ENCODE data around the gene DPAGT1.
A peak's percentile ranks its signal among the peaks of the same experiment; 100 is the strongest.
"Not testable (repeated sequence)": the region's sequence is repeated elsewhere in the genome, so short reads cannot be mapped to it uniquely, and the experiment has no call there.

Gene DPAGT1

DNA sequence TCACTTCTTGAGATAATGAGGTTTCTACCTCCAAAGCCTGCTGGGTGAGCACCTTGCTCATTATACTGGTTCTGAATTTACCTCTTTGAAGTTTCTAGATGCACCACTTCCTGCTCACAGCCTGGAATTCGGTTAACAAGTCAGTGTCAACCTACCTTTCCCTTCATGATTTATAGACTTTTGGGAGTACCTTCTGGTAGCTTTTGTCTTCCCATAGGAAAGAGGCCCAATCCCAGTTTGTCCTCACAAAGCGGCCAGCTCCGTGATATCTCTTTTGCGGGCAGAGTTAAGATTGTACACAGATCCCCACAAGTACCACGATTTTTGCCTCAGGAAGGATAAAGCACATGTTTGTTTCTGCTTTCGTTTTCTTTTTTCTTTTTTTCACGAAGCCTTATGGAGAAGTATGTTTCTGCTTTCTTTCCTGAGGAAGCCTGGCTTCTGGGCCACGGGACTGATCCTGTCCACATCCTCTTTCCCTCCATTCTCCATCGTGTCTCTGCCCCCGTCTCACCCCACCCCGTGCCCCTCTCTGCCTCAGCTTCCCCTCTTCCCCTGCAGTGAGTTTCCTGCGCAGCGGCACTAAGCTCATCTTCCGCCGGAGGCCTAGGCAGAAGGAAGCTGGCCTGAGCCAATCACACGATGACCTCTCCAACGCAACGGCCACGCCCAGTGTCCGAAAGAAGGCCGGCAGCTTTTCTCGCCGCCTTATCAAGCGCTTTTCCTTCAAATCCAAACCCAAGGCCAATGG, 14.0 kb upstream of the DPAGT1 start:
- DNase-seq: no peak

DNA sequence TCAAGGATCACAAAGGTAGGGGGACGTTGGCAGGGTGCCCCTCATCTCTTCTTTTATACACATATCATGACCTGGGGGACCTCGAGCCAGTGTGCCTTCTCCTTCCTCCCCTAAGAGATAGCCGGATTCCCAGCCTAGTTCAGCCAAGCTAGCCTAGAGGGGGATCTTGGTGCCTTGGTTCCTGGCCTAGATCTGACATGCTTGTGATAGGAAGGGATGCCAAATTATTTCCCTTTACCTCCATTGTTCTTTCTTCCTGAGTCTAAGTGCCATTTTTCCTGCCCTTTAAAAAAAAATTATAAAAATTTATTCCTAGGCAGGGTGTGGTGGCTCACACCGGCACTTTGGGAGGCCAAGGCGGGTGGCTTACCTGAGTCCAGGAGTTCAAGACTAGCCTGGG, 12.7 kb upstream of the DPAGT1 start:
- DNase-seq: no peak

DNA sequence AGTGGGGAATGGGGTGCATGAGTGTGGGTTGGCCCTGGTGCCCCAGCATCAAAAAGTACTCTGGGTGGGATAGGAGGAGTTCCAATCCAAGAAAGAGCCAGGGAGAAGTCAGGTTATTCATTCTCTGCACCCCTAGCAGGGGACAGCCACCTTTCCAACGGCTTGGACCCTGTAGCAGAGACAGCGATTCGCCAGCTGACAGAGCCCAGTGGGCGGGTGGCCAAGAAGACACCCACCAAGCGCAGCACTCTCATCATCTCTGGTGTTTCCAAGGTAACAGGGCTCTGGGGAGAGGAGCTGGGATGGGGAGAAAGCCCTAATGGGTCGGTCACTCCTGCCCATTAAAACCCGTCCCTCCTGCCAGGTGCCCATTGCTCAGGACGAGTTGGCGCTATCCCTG, 12.1 kb upstream of the DPAGT1 start:
- no peak for DNase-seq

DNA sequence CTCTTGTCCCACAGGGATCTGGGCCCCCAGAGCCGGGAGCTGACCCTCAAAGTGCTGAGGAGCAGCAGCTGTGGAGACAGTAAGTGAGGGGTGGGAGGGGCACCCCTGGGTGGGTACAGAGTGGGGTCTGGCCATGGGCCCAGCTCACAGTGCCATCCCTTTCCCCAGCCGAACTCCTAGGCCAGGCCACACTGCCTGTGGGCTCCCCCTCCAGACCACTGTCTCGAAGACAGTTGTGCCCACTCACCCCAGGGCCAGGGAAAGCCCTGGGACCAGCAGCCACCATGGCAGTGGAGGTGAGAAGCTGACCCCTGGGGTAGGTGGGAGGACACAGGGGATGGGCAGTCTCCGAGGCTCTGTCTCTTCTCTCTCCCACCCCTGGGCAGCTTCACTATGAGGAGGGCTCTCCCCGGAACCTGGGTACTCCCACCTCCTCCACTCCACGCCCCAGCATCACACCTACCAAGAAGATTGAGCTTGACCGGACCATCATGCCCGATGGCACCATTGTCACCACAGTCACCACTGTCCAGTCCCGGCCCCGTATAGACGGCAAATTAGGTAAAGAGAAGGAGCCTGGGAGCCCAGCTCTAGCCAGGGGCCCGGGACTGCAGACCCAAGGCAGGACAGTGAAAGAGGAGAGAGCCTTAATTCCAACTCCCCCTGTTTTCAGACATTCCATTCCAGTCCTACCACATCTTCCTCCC, 10.8 kb upstream of the DPAGT1 start:
- DNase-seq: no peak

DNA sequence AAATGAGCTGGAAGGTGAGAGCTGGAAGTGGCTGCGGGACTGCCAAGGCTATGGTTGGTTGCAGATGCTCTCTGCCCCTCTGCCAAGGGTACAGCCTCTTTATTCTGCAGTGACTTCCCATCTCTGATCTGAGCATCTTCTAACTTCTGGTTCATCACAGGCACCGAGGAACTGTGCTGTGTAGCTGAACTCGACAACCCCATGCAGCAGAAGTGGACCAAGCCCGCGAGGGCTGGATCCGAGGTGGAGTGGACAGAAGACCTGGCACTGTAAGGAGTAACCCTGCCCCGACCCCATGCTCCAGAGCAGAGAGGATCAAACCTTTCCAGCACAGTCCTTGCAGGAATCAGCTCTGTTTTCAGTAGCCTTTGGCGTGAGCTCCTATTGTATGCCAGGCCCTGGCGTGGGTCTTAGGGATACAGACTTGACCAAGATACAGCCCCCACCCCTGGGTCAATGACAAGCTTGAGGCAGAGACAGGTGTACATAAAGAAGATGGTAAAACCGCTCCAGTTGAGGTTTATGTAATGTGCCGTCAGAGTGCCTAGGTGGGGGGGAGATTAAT, 9.8 kb upstream of the DPAGT1 start:
- no peak for DNase-seq

DNA sequence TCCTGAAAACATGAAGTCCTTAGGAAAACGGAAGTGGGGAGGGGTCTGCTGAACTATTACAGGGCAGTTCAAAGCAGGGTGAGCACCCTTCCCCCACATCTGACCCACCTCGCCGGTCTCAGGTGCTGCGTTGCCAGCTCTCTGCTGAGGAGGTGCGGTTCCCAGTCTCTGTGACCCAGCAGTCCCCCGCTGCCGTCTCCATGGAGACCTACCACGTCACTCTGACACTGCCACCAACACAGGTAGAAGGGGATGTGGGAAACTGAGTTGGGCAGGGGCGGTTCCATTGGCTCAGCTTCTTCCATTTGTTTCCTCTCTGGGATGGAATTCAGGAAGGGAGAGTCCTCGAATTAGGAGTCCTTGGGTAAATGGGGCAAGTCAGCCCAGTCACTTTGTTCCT, 8.8 kb upstream of the DPAGT1 start:
- no peak for DNase-seq

DNA sequence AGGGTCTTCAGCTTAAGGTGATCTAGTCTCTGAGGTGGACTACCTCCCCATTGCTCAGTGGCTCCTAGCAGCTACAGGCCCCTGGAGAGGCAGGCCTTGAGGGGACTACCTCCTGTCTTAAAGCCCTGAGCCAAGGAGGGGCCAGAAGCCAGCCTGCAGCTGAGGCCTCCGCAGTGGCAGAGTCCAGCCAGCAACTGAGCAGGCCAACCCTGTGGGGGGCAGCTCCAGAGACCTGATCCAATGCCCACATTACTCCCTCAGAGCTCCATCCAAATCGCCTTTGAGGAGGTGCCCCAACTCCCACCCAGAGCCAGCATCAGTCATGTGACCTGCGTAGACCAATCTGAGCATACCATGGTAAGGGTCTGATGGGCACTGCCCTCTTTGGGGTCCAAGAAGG, 8.2 kb upstream of the DPAGT1 start:
- no peak for DNase-seq

DNA sequence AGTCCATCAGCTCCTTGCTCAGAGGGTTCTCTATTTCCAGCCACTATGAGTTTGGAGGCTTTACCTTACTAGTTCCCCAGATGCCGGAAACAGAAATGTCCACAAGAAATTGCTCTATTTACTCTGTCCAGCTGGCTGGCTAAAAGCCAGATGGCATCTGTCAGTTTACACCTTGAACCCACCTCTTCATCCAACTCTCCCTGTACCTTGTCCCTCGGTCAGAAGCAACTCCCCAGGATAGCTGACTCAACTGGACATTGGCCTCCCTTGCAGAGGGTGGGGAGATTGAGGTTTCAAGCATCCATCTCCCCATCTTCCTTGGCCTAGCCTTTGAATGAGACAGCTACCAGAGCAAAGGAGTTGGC, 7.2 kb upstream of the DPAGT1 start:
- DNase-seq: no peak

DNA sequence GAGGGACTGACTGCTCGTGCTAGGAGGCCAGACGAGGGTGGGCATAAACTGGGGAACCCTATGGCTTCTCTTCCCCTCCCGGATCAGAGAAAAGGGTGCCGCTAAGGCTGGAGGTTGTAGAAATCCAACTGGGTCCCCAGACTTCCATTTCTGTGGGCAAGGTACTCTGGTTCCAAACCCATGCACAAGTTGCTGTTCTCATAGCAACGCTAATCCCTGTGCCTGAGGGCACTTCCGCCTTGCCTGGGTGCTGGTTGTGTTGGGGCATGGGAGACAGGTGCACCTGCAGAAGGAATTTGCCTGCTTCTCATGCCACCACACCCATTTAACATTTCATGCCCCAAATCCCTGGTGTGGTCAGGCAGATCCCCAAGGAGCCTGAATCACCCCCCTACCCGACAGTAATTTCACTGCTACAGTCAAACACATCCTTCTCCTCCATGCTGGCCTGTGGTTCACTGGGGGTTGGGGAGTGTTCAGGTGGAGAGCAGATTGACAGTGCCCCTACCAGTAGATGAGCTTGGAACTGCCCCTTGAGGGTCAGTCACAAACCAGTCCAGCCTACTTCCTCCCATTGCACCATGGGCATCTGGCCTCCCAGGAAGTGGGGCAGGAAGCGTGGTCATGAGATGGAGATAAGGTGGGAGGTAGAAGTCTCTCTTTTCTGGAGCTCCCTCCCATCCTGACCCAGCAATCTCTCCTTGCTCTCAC, 6.6 kb upstream of the DPAGT1 start:
- DNase-seq: peak; percentile 53

DNA sequence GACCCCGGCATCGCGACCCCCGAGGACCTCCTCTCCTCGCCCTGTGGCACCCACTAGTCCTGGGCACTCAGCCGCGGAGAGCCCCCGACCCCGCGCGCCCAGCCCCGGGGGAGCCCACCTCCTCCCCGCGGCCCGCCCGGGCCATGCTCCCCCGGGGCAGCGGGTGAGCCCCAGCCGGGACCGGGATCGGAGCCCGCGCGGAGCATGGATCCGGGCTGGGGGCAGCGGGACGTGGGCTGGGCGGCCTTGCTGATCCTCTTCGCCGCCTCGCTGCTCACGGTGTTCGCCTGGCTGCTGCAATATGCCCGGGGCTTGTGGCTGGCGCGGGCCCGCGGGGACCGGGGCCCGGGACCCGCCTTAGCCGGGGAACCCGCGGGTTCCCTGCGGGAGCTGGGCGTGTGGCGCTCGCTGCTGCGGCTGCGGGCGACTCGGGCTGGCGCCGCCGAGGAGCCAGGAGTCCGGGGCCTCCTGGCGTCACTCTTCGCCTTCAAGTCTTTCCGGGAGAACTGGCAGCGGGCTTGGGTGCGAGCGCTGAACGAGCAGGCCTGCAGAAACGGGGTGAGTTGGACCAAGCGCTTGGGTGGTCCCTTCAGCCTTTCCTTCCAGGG, 6.0 kb upstream of the DPAGT1 start:
- DNase-seq: no peak

DNA sequence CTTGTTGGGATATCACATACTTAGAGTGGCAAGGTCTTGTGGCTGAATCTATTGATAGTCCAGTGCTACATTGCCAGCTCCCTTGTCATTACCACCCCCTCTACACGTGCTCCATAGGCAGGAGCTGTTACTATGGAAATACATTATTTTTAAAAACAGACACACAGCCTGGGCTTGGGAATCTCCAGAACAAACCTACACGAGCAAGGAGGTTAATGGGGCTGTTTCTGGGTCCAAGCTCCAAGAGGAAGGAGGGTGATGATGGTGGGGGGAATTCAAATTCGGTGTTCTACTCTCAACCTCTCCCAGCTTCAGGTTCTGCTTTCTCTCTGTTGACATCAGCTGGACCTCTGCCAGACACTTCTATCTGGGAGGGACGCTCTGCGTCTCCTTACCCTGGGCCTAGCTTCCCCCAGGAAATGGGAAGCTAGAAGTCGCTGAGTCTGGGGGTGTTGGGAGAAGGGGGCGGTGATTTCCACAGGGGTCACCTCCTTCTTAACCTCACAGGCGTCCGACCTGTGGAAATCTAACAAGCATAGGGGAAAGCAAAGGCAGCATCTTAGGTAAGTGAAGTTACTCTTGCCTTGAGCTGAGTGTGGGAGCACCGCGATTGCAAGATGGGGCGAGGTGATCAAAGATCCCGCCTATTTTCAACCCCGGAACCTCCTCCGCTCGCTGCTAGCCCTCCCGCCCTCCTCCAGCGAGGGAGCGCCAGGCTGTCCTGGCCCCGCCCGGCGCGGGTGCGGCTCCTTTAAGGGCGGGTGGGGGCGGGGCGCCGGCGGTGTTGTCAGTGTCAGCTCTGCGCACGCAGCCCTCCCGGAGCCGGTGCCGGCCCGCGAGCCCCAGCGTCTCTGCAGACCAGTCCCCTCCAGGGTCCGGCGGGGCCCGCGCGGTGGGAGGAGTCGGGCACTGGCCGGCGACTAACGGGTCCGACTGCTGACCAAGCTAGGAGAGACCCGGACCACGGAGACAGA, 5.2 kb upstream of the DPAGT1 start, which contains the start of gene C2CD2L:
TSS of gene C2CD2L (plus strand) at position 781 of the 974 bp plus-strand sequence. CDS start 398 bp downstream, outside the sequence.
- DNase-seq: peak; percentile 93

DNA sequence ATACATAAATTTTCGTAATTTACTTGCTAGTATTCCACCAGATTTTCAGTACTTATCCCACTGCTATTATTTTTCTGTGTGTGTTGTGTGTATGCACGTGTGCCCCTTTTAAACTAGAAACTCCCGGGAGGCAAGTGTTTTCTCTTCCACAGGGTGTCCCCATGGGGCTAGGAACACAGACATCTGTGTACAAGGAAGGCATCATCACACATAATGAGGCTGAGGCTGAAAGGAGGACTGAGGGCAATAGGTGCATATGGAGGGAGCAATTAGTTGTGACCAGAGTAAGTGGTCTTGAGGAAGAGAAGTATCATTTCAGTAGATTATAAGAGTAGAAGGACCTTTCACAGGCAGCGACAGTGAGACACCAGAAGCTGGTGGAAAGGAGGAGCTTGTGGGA, 2.1 kb upstream of the DPAGT1 start:
- DNase-seq: no peak

DNA sequence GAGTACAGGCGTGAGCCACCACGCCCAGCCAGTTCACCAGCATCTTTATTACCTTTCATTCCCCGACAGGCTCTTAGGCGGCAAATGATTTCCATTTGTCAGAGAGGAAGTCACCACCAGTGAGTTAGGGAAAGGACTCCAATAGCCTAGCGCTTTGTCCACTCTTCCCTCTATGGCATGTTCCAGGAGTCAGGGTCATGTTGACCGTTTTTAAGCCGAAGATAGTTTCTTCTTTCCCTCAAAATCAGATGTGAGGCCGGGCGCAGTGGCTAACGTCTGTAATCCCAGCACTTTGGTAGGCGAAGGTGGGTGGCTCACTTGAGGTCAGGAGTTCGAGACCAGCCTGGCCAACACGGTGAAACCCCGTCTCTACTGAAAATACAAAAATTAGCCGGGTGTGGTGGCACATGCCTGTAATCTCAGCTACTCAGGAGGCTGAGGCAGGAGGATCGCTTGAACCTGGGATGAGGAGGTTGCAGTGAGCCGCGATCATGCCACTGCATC, 1.6 kb upstream of the DPAGT1 start:
- DNase-seq: not testable (repeated sequence)

DNA sequence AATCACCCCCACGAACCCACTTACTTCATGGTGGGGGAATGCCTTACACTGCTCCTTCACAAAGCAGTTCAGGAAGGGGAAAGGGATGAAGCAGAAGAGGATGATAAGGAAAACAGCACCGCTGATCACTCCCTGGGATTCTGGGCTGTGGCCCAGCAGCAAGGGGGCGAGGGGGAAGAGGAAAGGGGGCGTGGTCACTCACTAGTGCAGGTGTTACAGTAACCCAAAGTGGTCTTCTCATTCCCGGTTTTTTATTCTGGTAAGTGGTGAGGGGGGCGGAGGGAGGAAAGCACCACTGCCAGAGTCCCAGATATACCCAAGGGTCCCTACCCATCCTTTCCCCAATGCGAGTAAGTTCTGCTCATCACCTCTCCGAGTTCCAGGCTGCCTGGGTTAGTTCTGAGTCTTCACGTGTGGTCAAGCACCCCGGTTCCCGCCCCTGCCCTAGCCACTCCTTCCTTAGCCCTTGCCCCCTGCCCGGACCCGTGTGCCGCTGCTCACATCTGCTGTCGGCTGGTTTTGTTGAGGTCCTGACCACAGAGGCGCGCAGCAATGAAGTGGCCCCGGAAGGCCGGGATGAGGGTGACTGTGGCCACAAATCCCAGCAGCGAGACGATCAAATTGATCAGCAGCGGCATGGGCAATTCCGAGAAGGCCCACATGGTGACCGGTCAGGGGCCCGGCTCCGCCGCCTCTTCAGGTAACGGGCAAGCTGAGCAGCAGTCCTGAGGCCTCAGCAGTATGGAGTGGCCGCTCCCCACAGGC, 477 bp downstream of the DPAGT1 start:
- peak; percentile 48 for DNase-seq

DNA sequence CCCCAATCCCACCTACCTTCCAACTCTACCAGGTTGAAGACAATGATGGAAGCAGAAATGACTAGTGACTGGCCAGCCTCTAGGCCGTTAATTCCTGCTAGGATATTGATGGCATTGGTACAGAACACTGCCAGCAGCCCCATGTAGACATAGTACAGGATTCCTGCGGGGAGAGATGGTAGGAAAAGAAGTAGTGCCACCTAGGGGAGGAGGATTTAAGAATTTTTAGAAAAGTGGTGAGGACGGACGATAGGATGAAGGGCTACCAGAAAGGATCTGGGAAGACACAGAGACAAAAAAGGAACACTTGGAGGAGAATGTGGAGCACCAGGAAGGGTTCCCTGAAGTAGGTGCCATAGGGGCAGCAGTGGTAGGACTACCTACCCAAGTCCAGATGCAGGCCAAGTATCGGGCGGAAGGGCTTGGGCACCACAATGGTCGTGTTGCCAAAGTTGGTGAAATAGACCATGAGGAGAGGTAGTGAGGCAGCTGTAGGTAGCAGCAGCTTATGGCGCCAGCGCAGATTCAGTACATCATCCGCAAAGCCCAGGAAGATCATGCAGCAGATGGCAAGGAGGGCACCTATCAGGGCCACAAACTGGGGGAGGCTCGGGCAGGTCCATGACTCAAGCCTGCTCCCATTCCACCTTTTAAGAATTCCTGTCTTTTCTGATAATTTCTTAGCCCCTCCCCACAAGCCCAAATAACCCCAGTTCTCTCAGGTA, 1.2 kb downstream of the DPAGT1 start:
- DNase-seq: no peak

DNA sequence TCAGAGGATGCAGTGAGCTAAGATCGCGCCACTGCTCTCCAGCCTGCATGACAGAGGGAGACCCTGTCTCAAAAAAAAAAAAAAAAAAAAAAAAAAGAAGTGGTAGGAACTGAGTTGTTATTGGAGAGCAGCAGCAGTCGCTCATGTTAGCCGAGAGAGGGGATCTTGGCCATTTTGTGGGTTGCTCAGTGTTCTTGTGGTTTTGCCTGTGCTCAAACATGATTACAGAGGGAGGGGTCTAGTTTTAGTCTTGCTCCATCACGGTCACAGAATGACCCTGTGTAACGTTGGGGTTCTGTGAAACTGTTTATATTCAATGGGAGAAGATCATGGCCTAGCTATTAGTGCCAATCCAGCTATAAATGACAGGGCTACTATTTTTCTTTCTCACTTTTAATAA, 1.9 kb downstream of the DPAGT1 start:
- no peak for DNase-seq

DNA sequence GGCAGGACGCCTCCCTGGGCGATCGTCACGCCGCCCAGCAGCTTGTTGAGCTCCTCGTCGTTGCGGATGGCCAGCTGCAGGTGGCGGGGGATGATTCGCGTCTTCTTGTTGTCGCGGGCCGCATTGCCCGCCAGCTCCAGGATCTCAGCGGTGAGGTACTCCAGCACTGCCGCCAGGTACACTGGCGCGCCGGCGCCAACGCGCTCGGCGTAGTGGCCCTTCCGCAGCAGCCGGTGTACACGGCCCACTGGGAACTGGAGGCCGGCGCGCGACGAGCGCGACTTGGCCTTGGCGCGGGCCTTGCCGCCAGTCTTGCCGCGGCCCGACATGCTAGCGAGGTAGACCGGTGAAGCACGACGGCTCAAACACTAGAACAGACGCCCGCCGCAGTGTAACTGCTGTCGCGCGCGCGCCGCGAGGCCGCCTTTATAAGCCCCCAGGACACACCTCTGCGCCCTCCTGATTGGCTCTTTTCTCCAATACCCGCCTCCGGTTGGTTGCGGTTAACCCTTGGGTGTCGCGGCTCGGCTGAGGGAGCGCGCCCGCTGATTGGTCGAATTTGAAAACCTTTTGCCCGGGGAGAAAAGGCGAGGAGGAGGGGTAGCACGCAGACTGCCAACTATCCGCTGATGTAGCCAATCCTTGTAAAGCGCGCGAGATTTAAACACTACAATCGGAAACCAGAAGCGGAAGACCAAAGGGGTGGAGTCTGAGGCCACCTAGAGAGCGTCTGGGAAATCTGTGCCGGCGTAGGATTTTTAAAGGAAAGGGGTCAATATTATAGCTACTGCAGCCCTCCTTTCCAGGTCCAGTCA, 6.4 kb downstream of the DPAGT1 start:
- DNase-seq: peak; percentile 100

DNA sequence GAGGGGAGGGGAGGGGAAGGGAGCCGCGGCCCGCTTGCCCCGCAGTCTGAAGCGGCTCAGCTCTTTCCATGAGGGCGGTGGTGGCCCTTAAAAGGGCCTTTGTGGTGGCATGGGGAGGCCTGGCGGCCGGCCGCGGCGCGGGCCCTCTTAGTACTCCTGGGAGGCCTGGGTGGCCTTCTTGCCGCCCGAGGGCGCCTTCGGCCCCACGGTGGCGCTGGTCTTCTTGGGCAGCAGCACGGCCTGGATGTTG, 6.9 kb downstream of the DPAGT1 start:
- DNase-seq: peak; percentile 58

Measured in activated CD4-positive, alpha-beta T cell treated with anti-CD3 and anti-CD28 coated beads for 48 hours (primary cell).